A549 (cell line): ENCODE data around the gene ITPRIPL2. TPM values are rescaled to one million over a fixed set of nuclear protein-coding genes. Genes with fewer than 3 reads are reported as not detected.

Source experiments
- ATAC-seq, 2 experiments: fragments of 200-7000 bp in 1 of 2; fragments of >200 bp in 1 of 2; cut with Nextera tagmentation in 1 of 2; cut with Tn5 transposase in 1 of 2; 3 replicates each; pipeline versions ENCODE4 v1.8.0 to v1.9.1; 2018 to 2020; ENCODE audit warnings: mild to moderate bottlenecking in 1 of 2, moderate library complexity in 1 of 2
- CTCF ChIA-PET: fragments of 300-600 bp; sonication (Branson Sonifier 250); formaldehyde crosslinking; extraction: SDS; loops from one replicate; lab custom pipeline; 2021; ENCODE audit warnings: antibody characterized with exemption, inconsistent platforms; lab: Yijun Ruan, JAX
- POLR2A ChIA-PET: fragments of 350-600 bp; formaldehyde crosslinking; extraction: SDS; loops from one replicate; lab custom pipeline; 2021; ENCODE audit warnings: antibody characterized with exemption, inconsistent platforms; lab: Yijun Ruan, JAX
- DNase-seq, 2 experiments: peaks; one replicate each; pipeline versions ENCODE4 v3.0.0 to v3.0.0-alpha.2; 2011 to 2016; ENCODE audit warnings: low read depth in 1 of 2, low spot score in 1 of 2
- FAIRE-seq: peaks from 2 replicates; lab custom pipeline; 2011; peaks lifted over from hg19 to GRCh38; lab: Jason Lieb, UNC
- H3K27ac ChIP-seq, 2 experiments: fragments of >200 bp; sonication (Bioruptor Twin); formaldehyde crosslinking; 3 replicates each; pipeline ENCODE4 v1.5.1; 2016 to 2017
- H3K4me1 ChIP-seq: fragments of >200 bp; sonication (Bioruptor Twin); formaldehyde crosslinking; 3 replicates; pipeline ENCODE4 v1.6.1; 2016
- H3K4me2 ChIP-seq: fragments of >200 bp; sonication (Bioruptor Twin); formaldehyde crosslinking; 3 replicates; pipeline ENCODE4 v1.6.1; 2016
- H3K4me3 ChIP-seq: fragments of >200 bp; sonication (Bioruptor Twin); formaldehyde crosslinking; 3 replicates; pipeline ENCODE4 v1.5.1; 2016
- H3K9me3 ChIP-seq: fragments of >200 bp; sonication (Bioruptor Twin); formaldehyde crosslinking; 3 replicates; pipeline ENCODE4 v1.6.1; 2016
- CEBPB ChIP-seq, 2 experiments: fragments of >200 bp in 1 of 2; sonication (Bioruptor Twin) in 1 of 2; formaldehyde crosslinking in 1 of 2; IDR thresholded peaks; 2 replicates each; pipeline ENCODE4 v1.6.1; 2012 to 2016
- EHMT2 ChIP-seq: fragments of 200-600 bp; sonication (generic); IDR thresholded peaks from 2 replicates; pipeline ENCODE4 v1.6.1; 2016; ENCODE audit warnings: antibody characterized with exemption, low read depth, mild to moderate bottlenecking, moderate library complexity
- EP300 ChIP-seq, 2 experiments: fragments of >200 bp; sonication (Bioruptor Twin); formaldehyde crosslinking; IDR thresholded peaks; 2 replicates in 1 of 2; 3 replicates in 1 of 2; pipeline ENCODE4 v1.6.1; 2016 to 2017
- ESRRA ChIP-seq: fragments of 150-350 bp; IDR thresholded peaks from 2 replicates; pipeline ENCODE4 v1.6.1; 2014; ENCODE audit warnings: mild to moderate bottlenecking, low read length, borderline replicate concordance
- FOSL2 ChIP-seq, 2 experiments: fragments of 450-650 bp in 1 of 2; fragments of >200 bp in 1 of 2; sonication (Bioruptor Twin) in 1 of 2; formaldehyde crosslinking; IDR thresholded peaks; 2 replicates each; pipeline versions ENCODE4 v1.5.0 to v1.6.1; 2016 to 2020; ENCODE audit warnings: mild to moderate bottlenecking in 1 of 2, moderate library complexity in 1 of 2
- HDAC2 ChIP-seq: fragments of 200-600 bp; sonication (generic); IDR thresholded peaks from 2 replicates; pipeline ENCODE4 v1.6.1; 2016
- HOXB13 ChIP-seq: fragments of 250-450 bp; sonication (Bioruptor Pico); IDR thresholded peaks from 2 replicates; pipeline ENCODE4 v1.5.0; 2020; ENCODE audit warnings: low read depth, mild to moderate bottlenecking, moderate library complexity
- JUN ChIP-seq, 2 experiments: fragments of >200 bp; sonication (Bioruptor Twin); formaldehyde crosslinking; IDR thresholded peaks; 2 replicates in 1 of 2; 3 replicates in 1 of 2; pipeline ENCODE4 v1.6.1; 2016 to 2017
- KDM1A ChIP-seq: fragments of 200-600 bp; sonication (generic); IDR thresholded peaks from 2 replicates; pipeline ENCODE4 v1.6.1; 2016; ENCODE audit warnings: low read depth, mild to moderate bottlenecking
- NR3C1 ChIP-seq: fragments of >200 bp; sonication (Bioruptor Twin); formaldehyde crosslinking; IDR thresholded peaks from 3 replicates; pipeline ENCODE4 v1.6.1; 2017
- POLR2A ChIP-seq: IDR thresholded peaks from 2 replicates; pipeline ENCODE4 v1.6.1; 2012; ENCODE audit warnings: mild to moderate bottlenecking, low read length
- POLR2AphosphoS2 ChIP-seq: conservative IDR thresholded peaks from 2 replicates; pipeline ENCODE4 v1.6.1; 2012; ENCODE audit warnings: low read length, improper control_type of control experiment, inconsistent platforms
- RARB ChIP-seq: fragments of 250-450 bp; sonication (Bioruptor Pico); IDR thresholded peaks from 2 replicates; pipeline ENCODE4 v1.8.0; 2021; ENCODE audit warnings: mild to moderate bottlenecking, moderate library complexity
- RFX5 ChIP-seq: fragments of 450-650 bp; IDR thresholded peaks from 2 replicates; pipeline ENCODE4 v1.7.1; 2014; ENCODE audit warnings: antibody characterized with exemption, mild to moderate bottlenecking, moderate library complexity
- RNF2 ChIP-seq: fragments of 200-600 bp; sonication (generic); IDR thresholded peaks from 2 replicates; pipeline ENCODE4 v1.6.1; 2016; ENCODE audit warnings: low read depth, mild to moderate bottlenecking, antibody characterized with exemption, moderate library complexity, borderline replicate concordance
- SREBF2 ChIP-seq: fragments of 450-650 bp; IDR thresholded peaks from 2 replicates; pipeline ENCODE4 v1.6.1; 2014; ENCODE audit warnings: mild to moderate bottlenecking, moderate library complexity
- TFCP2L1 ChIP-seq: fragments of 250-450 bp; sonication (Bioruptor Pico); IDR thresholded peaks from 2 replicates; pipeline ENCODE4 v1.5.0; 2021; ENCODE audit warnings: mild to moderate bottlenecking
- ZC3H11A ChIP-seq: fragments of 450-650 bp; IDR thresholded peaks from 2 replicates; pipeline ENCODE4 v1.6.1; 2014; ENCODE audit warnings: antibody characterized with exemption, mild to moderate bottlenecking
- ZSCAN20 ChIP-seq: fragments of 250-450 bp; sonication (Bioruptor Pico); IDR thresholded peaks from 2 replicates; pipeline ENCODE4 v1.8.0; 2022; ENCODE audit warnings: mild to moderate bottlenecking, moderate library complexity
- WGBS: methylation state at CpG from one replicate; pipeline ENCODE4 v1.1.6; 2017; ENCODE audit errors: missing lambda C conversion rate; 5-methylcytosine and 5-hydroxymethylcytosine counted together
- polyA plus RNA-seq, 4 experiments: library from polyadenylated mRNA; depleted of rRNA in 3 of 4; stranded (reverse); fragments of >200 nt; fragmentation: RNase III in 1 of 4; extraction: RNeasy Plus Mini Kit Qiagen cat#74134 plus additional on column Dnase treatment in 1 of 4; gene quantifications; 2 replicates in 3 of 4; 3 replicates in 1 of 4; pipeline ENCODE4 v1.2.3, GENCODE V29; 2011 to 2017
- TF ChIP-seq, protein P1 (sequence below): IDR thresholded peaks from 2 replicates; pipeline ENCODE4 v1.6.1; 2012
- TF ChIP-seq, protein P2 (sequence below): fragments of >200 bp; sonication (Bioruptor Twin); formaldehyde crosslinking; IDR thresholded peaks from 2 replicates; pipeline ENCODE4 v1.6.1; 2016
- TF ChIP-seq, protein P3 (sequence below): fragments of 250-450 bp; sonication (Bioruptor Pico); IDR thresholded peaks from 2 replicates; pipeline ENCODE4 v1.5.0; 2020; ENCODE audit warnings: low read depth, mild to moderate bottlenecking, moderate library complexity
- TF ChIP-seq, protein P4 (sequence below): fragments of >200 bp; sonication (Bioruptor Twin); formaldehyde crosslinking; IDR thresholded peaks from 3 replicates; pipeline ENCODE4 v1.5.1; 2016

Gene ITPRIPL2
- polyA plus RNA-seq, 2 of the 4 experiments (the other 2 are of a cell fraction): 15.5 to 17.5 TPM

DNA sequence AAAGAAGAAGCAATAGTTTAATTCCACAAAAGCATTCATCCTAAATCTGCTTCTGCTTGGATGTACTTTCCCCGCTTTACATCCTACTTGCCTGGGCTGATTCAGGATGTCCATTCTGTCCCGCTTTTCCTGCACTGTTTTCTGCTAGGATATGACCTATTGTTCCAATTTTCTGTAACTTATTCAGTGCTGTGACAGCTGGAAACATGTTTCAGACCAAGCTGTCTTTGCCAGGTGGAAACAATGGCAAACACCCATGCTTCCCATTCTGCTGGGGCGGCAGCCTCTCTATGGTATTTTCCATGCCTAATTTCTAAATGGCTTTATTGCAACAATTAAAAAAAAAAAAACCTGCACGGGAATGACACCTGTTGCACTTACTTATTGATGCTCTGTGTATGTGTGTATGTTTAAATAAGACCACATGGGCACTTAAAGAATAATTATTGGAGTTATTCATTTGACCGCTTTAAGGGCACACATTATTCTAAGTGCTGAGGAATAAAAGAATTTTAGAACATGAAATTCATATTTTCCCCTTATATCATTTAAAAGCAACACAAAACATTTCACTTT, 25.3 kb upstream of the ITPRIPL2 start:
- 87% methylated on average over 5 of the region's 5 CpGs for WGBS
- FAIRE-seq: no peak

DNA sequence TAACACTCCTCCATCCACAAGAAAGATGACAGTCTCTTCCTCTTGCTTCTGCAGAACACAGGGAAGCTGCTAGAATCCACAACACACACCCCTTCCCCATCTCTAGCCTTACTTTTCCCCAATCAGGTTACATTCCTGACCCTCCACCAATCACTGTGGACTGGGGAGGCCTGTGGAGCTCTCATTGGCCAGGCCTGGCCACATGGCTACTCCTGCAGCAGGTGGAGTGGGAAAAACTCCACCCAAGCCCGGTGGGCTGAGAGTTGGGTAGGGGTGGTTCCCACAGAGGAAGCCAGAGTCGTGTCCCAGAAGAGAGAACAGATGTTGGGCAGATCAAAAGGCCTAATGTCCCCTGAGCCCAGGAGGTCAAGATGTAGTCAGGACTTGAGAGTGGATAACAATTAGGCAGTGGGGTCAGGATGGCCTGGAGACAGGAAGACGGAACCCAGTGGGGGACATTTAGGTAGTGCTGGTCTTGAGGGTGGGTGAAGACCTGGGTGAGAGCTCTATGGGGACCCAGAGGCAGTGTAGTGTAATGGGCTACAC, 24.3 kb upstream of the ITPRIPL2 start:
- DNase-seq (no peak), ATAC-seq (no peak), FAIRE-seq (no peak)
- CTCF ChIA-PET: interaction anchor here (0.8 to 7.2 kb wide), 5 partner anchors 20 to 413 kb away, joined by 3 to 151 read pairs (median 94); partner anchors contain the start of gene ITPRIPL2
- POLR2A ChIA-PET: interaction anchor here (0.7 kb wide), 1 partner anchor 10 kb away, joined by 5 read pairs; no protein-coding TSS in a partner anchor
- WGBS: 91% methylated on average over 3 of the region's 3 CpGs
- no peak overlapping the region for H3K4me3 ChIP-seq
- no peak overlapping the region for H3K27ac ChIP-seq
- no peak for TF ChIP-seq SREBF2
- no peak for TF ChIP-seq FOSL2 (IDR thresholded peaks at IDR 0.05)
- no peak for TF ChIP-seq FOSL2 (CRISPR knock-in tag; IDR thresholded peaks at IDR 0.05)
- TF ChIP-seq, protein P1, sequence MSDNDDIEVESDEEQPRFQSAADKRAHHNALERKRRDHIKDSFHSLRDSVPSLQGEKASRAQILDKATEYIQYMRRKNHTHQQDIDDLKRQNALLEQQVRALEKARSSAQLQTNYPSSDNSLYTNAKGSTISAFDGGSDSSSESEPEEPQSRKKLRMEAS: no peak
- no peak for TF ChIP-seq EHMT2
- no peak for TF ChIP-seq HOXB13 (CRISPR knock-in tag)
- no peak for TF ChIP-seq ZC3H11A
- no peak for TF ChIP-seq TFCP2L1 (CRISPR knock-in tag)
- no peak for TF ChIP-seq POLR2A
- no peaks in the 10 kb centered on the region for H3K9me3 ChIP-seq
- H3K4me2 ChIP-seq: no peak overlapping the region
- peaks cover 34% of the 10 kb centered on the region for H3K4me1 ChIP-seq

More for the DNA sequence above, 25.3 kb upstream of the ITPRIPL2 start:
- TF ChIP-seq POLR2AphosphoS2 (no peak), RARB (CRISPR knock-in tag) (no peak), KDM1A (no peak), EP300 (IDR thresholded peaks at IDR 0.05) (no peak), RNF2 (no peak), JUN (IDR thresholded peaks at IDR 0.05) (no peak)
- TF ChIP-seq, protein P2, sequence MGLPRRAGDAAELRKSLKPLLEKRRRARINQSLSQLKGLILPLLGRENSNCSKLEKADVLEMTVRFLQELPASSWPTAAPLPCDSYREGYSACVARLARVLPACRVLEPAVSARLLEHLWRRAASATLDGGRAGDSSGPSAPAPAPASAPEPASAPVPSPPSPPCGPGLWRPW: no peak
- no peak for DNase-seq
- POLR2A ChIA-PET: no interaction called here
- no peak overlapping the region for H3K4me3 ChIP-seq
- H3K4me1 ChIP-seq: peaks cover 24% of the 10 kb centered on the region
- H3K4me2 ChIP-seq: no peak overlapping the region
- no peaks in the 10 kb centered on the region for H3K9me3 ChIP-seq
- H3K27ac ChIP-seq: no peak overlapping the region
- CTCF ChIA-PET: interaction anchor here (0.8 to 7.2 kb wide), 6 partner anchors 17 to 414 kb away, joined by 3 to 151 read pairs (median 64); partner anchors contain the start of gene ITPRIPL2
- ATAC-seq: no peak

DNA sequence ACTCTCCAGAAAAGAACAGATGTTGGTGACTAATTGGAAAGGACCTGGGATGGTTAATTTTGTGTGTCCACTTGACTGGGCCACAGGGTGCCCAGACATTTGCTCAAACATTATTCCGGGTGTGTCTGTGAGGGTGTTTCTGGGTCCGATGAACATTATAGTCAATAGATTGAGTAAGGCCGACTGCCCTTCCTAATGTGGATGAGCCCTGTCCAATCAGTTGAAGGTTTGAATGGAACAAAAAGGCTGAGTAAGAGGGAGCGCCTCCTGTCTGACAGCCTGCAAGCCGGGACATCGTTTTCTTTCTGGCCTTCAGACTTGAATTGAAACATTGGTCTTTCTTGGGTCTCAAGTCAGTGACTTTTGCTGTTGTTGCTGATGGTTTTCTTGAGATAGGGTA, 22.8 kb upstream of the ITPRIPL2 start:
- Histone ChIP-seq H3K4me1 (peaks cover 41% of the 10 kb centered on the region), H3K27ac (no peak overlapping the region), H3K4me3 (no peak overlapping the region), H3K4me2 (no peak overlapping the region), H3K9me3 (no peaks in the 10 kb centered on the region)
- FAIRE-seq: no peak
- CTCF ChIA-PET: interaction anchor here (0.6 kb wide), 1 partner anchor 30 kb away, joined by 3 read pairs; no protein-coding TSS in a partner anchor
- whole genome bisulfite sequencing: 88% methylated on average over 6 of the region's 6 CpGs
- no peak for DNase-seq
- POLR2A ChIA-PET: interaction anchor here (0.6 kb wide), 1 partner anchor 155 kb away, joined by 3 read pairs; no protein-coding TSS in a partner anchor
- no peak for TF ChIP-seq HDAC2
- no peak for TF ChIP-seq ZC3H11A
- TF ChIP-seq, protein P3, sequence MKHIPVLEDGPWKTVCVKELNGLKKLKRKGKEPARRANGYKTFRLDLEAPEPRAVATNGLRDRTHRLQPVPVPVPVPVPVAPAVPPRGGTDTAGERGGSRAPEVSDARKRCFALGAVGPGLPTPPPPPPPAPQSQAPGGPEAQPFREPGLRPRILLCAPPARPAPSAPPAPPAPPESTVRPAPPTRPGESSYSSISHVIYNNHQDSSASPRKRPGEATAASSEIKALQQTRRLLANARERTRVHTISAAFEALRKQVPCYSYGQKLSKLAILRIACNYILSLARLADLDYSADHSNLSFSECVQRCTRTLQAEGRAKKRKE (CRISPR knock-in tag): no peak
- no peak for TF ChIP-seq ZSCAN20
- TF ChIP-seq HOXB13 (CRISPR knock-in tag): no peak
- TF ChIP-seq ESRRA: no peak
- TF ChIP-seq, protein P4, sequence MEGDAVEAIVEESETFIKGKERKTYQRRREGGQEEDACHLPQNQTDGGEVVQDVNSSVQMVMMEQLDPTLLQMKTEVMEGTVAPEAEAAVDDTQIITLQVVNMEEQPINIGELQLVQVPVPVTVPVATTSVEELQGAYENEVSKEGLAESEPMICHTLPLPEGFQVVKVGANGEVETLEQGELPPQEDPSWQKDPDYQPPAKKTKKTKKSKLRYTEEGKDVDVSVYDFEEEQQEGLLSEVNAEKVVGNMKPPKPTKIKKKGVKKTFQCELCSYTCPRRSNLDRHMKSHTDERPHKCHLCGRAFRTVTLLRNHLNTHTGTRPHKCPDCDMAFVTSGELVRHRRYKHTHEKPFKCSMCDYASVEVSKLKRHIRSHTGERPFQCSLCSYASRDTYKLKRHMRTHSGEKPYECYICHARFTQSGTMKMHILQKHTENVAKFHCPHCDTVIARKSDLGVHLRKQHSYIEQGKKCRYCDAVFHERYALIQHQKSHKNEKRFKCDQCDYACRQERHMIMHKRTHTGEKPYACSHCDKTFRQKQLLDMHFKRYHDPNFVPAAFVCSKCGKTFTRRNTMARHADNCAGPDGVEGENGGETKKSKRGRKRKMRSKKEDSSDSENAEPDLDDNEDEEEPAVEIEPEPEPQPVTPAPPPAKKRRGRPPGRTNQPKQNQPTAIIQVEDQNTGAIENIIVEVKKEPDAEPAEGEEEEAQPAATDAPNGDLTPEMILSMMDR: no peak
- TF ChIP-seq POLR2AphosphoS2: no peak
- TF ChIP-seq RFX5: no peak
- TF ChIP-seq CEBPB (IDR thresholded peaks at IDR 0.05): no peak
- no peak for TF ChIP-seq NR3C1
- no peak for TF ChIP-seq JUN (IDR thresholded peaks at IDR 0.05)
- no peak for ATAC-seq
